ENCODE measurements around the gene CDR2L.

GRCh38 chr17:75048249-75048878 lies 60.9 kb downstream of the CDR2L start:
- TF ChIP-seq EP300 (IDR thresholded peaks at IDR 0.05) (no peak), CTCF (IDR thresholded peaks at IDR 0.05) (no peak), POLR2AphosphoS5 (IDR thresholded peaks at IDR 0.05) (no peak)
